GM23338 (cell line): ENCODE data around the gene CHMP4B. TPM values are rescaled to one million over a fixed set of nuclear protein-coding genes. Genes with fewer than 3 reads are reported as not detected.

Experiments used
- ATAC-seq: fragments of 200-7000 bp; cut with Tn5 transposase; 3 replicates; pipeline ENCODE4 v1.9.1; 2020
- DNase-seq: peaks from one replicate; pipeline ENCODE4 v3.0.0-alpha.2; 2015; ENCODE audit warnings: low spot score
- H2AFZ ChIP-seq: fragments of 200-600 bp; sonication (generic); 2 replicates; pipeline ENCODE4 v1.8.0; 2016; ENCODE audit warnings: antibody characterized with exemption, mild to moderate bottlenecking, moderate library complexity
- H3F3A ChIP-seq: fragments of 200-600 bp; sonication (generic); replicated peaks from 2 replicates; pipeline ENCODE4 v1.8.0; 2017; ENCODE audit warnings: antibody characterized with exemption, mixed run types, low read depth
- H3K27ac ChIP-seq: fragments of 200-600 bp; sonication (generic); 2 replicates; pipeline ENCODE4 v1.6.1; 2016; ENCODE audit warnings: low read depth
- H3K27me3 ChIP-seq: fragments of 200-600 bp; sonication (generic); 2 replicates; pipeline ENCODE4 v1.8.0; 2016; ENCODE audit warnings: mild to moderate bottlenecking, mixed run types, moderate library complexity; ENCODE audit not compliant: insufficient read depth
- H3K36me3 ChIP-seq: fragments of 200-600 bp; sonication (generic); 2 replicates; pipeline ENCODE4 v1.8.0; 2016; ENCODE audit warnings: mild to moderate bottlenecking; ENCODE audit not compliant: insufficient read depth
- H3K4me1 ChIP-seq: fragments of 200-600 bp; sonication (generic); 2 replicates; pipeline ENCODE4 v1.8.0; 2016; ENCODE audit warnings: mild to moderate bottlenecking, moderate library complexity; ENCODE audit not compliant: insufficient read depth
- H3K4me2 ChIP-seq: fragments of 200-600 bp; sonication (generic); 2 replicates; pipeline ENCODE4 v1.7.1; 2017; ENCODE audit warnings: mixed run types
- H3K4me3 ChIP-seq: fragments of 200-600 bp; sonication (generic); 2 replicates; pipeline ENCODE4 v1.6.1; 2016; ENCODE audit warnings: mixed run types
- H3K79me2 ChIP-seq: fragments of 200-600 bp; sonication (generic); replicated peaks from 2 replicates; pipeline ENCODE4 v1.8.0; 2017; ENCODE audit warnings: mild to moderate bottlenecking; ENCODE audit not compliant: insufficient read depth
- H3K9me2 ChIP-seq: fragments of 200-600 bp; sonication (generic); 2 replicates; pipeline ENCODE4 v1.8.0; 2017; ENCODE audit not compliant: insufficient read depth
- H4K20me1 ChIP-seq: fragments of 200-600 bp; sonication (generic); replicated peaks from 2 replicates; pipeline ENCODE4 v1.8.0; 2017; ENCODE audit warnings: mild to moderate bottlenecking; ENCODE audit not compliant: insufficient read depth
- H3K27ac Mint-ChIP-seq: 2 replicates; pipeline ENCODE4 v1.8.0; 2020; ENCODE audit warnings: inconsistent platforms, mild to moderate bottlenecking, moderate library complexity, mixed read lengths
- H3K27me3 Mint-ChIP-seq: 3 replicates; pipeline ENCODE4 v1.8.0; 2022; ENCODE audit warnings: low read depth, mild to moderate bottlenecking, moderate library complexity, mixed read lengths, inconsistent platforms; ENCODE audit not compliant: insufficient read depth, poor library complexity
- H3K36me3 Mint-ChIP-seq: 3 replicates; pipeline ENCODE4 v1.8.0; 2021; ENCODE audit warnings: low read depth, mild to moderate bottlenecking, inconsistent platforms, moderate library complexity, mixed read lengths
- H3K4me1 Mint-ChIP-seq: 3 replicates; pipeline ENCODE4 v1.8.0; 2020; ENCODE audit warnings: mild to moderate bottlenecking, inconsistent platforms, mixed read lengths
- H3K4me3 Mint-ChIP-seq: 3 replicates; pipeline ENCODE4 v1.8.0; 2021; ENCODE audit warnings: moderate library complexity, mild to moderate bottlenecking, inconsistent platforms, mixed read lengths
- H3K9me3 Mint-ChIP-seq: 3 replicates; pipeline ENCODE4 v1.8.0; 2020; ENCODE audit warnings: moderate library complexity, mild to moderate bottlenecking, inconsistent platforms, mixed read lengths
- CTCF ChIP-seq, 2 experiments: fragments of 200-600 bp in 1 of 2; sonication (generic) in 1 of 2; conservative IDR thresholded peaks; 2 replicates each; pipeline versions ENCODE4 v1.5.1 to v1.6.1; 2016 to 2017; ENCODE audit warnings: antibody characterized with exemption in 2 of 2, low read depth in 2 of 2, mild to moderate bottlenecking in 2 of 2, moderate library complexity in 1 of 2
- EZH2phosphoT487 ChIP-seq: fragments of 200-600 bp; sonication (generic); IDR thresholded peaks from one replicate; pipeline ENCODE4 v1.8.1; 2018; ENCODE audit warnings: antibody characterized with exemption; ENCODE audit not compliant: unreplicated experiment
- JUNB ChIP-seq: IDR thresholded peaks from one replicate; pipeline ENCODE4 v1.6.1; 2016; ENCODE audit warnings: antibody characterized with exemption; ENCODE audit not compliant: unreplicated experiment
- REST ChIP-seq: IDR thresholded peaks from one replicate; pipeline ENCODE4 v1.6.1; 2018; ENCODE audit warnings: antibody characterized with exemption; ENCODE audit not compliant: unreplicated experiment
- ZNF331 ChIP-seq: fragments of 250-450 bp; sonication (Bioruptor Pico); IDR thresholded peaks from 2 replicates; pipeline ENCODE4 v1.5.0; 2020; ENCODE audit warnings: low read depth, mild to moderate bottlenecking, moderate library complexity
- polyA plus RNA-seq: library from polyadenylated mRNA; unstranded; fragments of >200 nt; fragmentation: Nextera tagmentation; extraction: Ambion mirVana; gene quantifications from 2 replicates; pipeline ENCODE4 v1.2.1, GENCODE V29; 2016
- total RNA-seq: library from RNA; depleted of rRNA; stranded (reverse); fragments of >200 nt; shearing (Covaris generic); gene quantifications from 2 replicates; pipeline ENCODE4 v1.2.3, GENCODE V29; 2014

The CHMP4B gene
- total and polyA plus RNA-seq, 2 experiments from 2014 or later, result 14.5 to 49.3 TPM

GRCh38 chr20:33875055-33875454 is 63.9 kb downstream of the CHMP4B start (continued):
- TF ChIP-seq CTCF (conservative IDR thresholded peaks at IDR 0.05; ENCODE audit: low read depth in 2 of 2), result no peak
- no peak for TF ChIP-seq ZNF331 (CRISPR knock-in tag)
- no peak for TF ChIP-seq JUNB
- no peak for TF ChIP-seq REST

GRCh38 chr20:33875534-33876026 is 64.4 kb downstream of the CHMP4B start:
- Histone ChIP-seq H4K20me1 (no peaks in the 10 kb centered on the region), H3K4me2 (no peak overlapping the region), H3K79me2 (no peaks in the 10 kb centered on the region), H3K9me2 (no peaks in the 10 kb centered on the region), H3K27ac (no peak overlapping the region), H3K4me3 (no peak overlapping the region), H3K27me3 (no peaks in the 10 kb centered on the region), H2AFZ (no peak overlapping the region), H3K4me1 (no peaks in the 10 kb centered on the region), H3F3A (no peaks in the 10 kb centered on the region), H3K36me3 (no peaks in the 10 kb centered on the region)
- H3K4me1 Mint-ChIP-seq, result peaks cover 7% of the 10 kb centered on the region; the same call in 1 of the 3 replicates
- no peak for ATAC-seq
- H3K9me3 Mint-ChIP-seq, result peaks cover 17% of the 10 kb centered on the region
- TF ChIP-seq ZNF331 (CRISPR knock-in tag) (no peak), REST (no peak), EZH2phosphoT487 (no peak)
- DNase-seq, result no peak
- H3K27ac Mint-ChIP-seq, result no peak overlapping the region
- H3K4me3 Mint-ChIP-seq, result no peak overlapping the region
- peaks cover 9% of the 10 kb centered on the region for H3K27me3 Mint-ChIP-seq
- H3K36me3 Mint-ChIP-seq, result no peaks in the 10 kb centered on the region; the same call in 2 of the 3 replicates
